Measurements from ENCODE around the gene FILIP1L.

FILIP1L gene

GRCh38 chr3:99891610-99892285 is 222.6 kb downstream of the FILIP1L start:
- DNase-seq (ENCODE audit: low read depth, low spot score), result no peak

GRCh38 chr3:99885851-99886250 is 228.4 kb downstream of the FILIP1L start:
- DNase-seq (ENCODE audit: low read depth, low spot score), result no peak
- no peak overlapping the region for H3K4me3 ChIP-seq (ENCODE audit: low read length)

More at GRCh38 chr3:99891610-99892285, 222.6 kb downstream of the FILIP1L start:
- H3K4me3 ChIP-seq (ENCODE audit: low read length), result no peak overlapping the region

GRCh38 chr3:99885085-99885484 is 229.2 kb downstream of the FILIP1L start:
- no peak overlapping the region for H3K4me3 ChIP-seq (ENCODE audit: low read length)

GRCh38 chr3:99884484-99884883 is 229.8 kb downstream of the FILIP1L start:
- no peak overlapping the region for H3K4me3 ChIP-seq (ENCODE audit: low read length)
- no peak for DNase-seq (ENCODE audit: low read depth, low spot score)

More at GRCh38 chr3:99885085-99885484, 229.2 kb downstream of the FILIP1L start:
- no peak for DNase-seq (ENCODE audit: low read depth, low spot score)

- DNase-seq (ENCODE audit: low read depth, low spot score), result no peak
- H3K4me3 ChIP-seq (ENCODE audit: low read length), result no peak overlapping the region
Measured at GRCh38 chr3:99883693-99884092, 230.6 kb downstream of the FILIP1L start.

GRCh38 chr3:99883138-99883461 is 231.2 kb downstream of the FILIP1L start:
- DNase-seq (ENCODE audit: low read depth, low spot score), result no peak
- no peak overlapping the region for H3K4me3 ChIP-seq (ENCODE audit: low read length)

- no peak for DNase-seq (ENCODE audit: low read depth, low spot score)
- no peak overlapping the region for H3K4me3 ChIP-seq (ENCODE audit: low read length)
Measured at GRCh38 chr3:99882436-99883137, 231.7 kb downstream of the FILIP1L start.

GRCh38 chr3:99881121-99881524 is 233.2 kb downstream of the FILIP1L start:
- H3K4me3 ChIP-seq (ENCODE audit: low read length), result no peak overlapping the region
- DNase-seq (ENCODE audit: low read depth, low spot score), result no peak

GRCh38 chr3:99879275-99879674 is 235.0 kb downstream of the FILIP1L start:
- no peak overlapping the region for H3K4me3 ChIP-seq (ENCODE audit: low read length)
- DNase-seq (ENCODE audit: low read depth, low spot score), result no peak

- no peak overlapping the region for H3K4me3 ChIP-seq (ENCODE audit: low read length)
Measured at GRCh38 chr3:99878005-99878404, 236.3 kb downstream of the FILIP1L start.

GRCh38 chr3:99877031-99877579 is 237.2 kb downstream of the FILIP1L start:
- no peak overlapping the region for H3K4me3 ChIP-seq (ENCODE audit: low read length)
- DNase-seq (ENCODE audit: low read depth, low spot score), result no peak

More at GRCh38 chr3:99878005-99878404, 236.3 kb downstream of the FILIP1L start:
- DNase-seq (ENCODE audit: low read depth, low spot score), result no peak

- no peak overlapping the region for H3K4me3 ChIP-seq (ENCODE audit: low read length)
- DNase-seq (ENCODE audit: low read depth, low spot score), result no peak
Measured at GRCh38 chr3:99875929-99876841, 238.1 kb downstream of the FILIP1L start.

GRCh38 chr3:99875581-99875928 is 238.7 kb downstream of the FILIP1L start:
- DNase-seq (ENCODE audit: low read depth, low spot score), result no peak
- no peak overlapping the region for H3K4me3 ChIP-seq (ENCODE audit: low read length)

GRCh38 chr3:99874237-99875002 is 239.9 kb downstream of the FILIP1L start:
- no peak overlapping the region for H3K4me3 ChIP-seq (ENCODE audit: low read length)
- no peak for DNase-seq (ENCODE audit: low read depth, low spot score)

- DNase-seq (ENCODE audit: low read depth, low spot score), result no peak
- H3K4me3 ChIP-seq (ENCODE audit: low read length), result no peak overlapping the region
Measured at GRCh38 chr3:99873269-99874102, 240.8 kb downstream of the FILIP1L start.

- no peak for DNase-seq (ENCODE audit: low read depth, low spot score)
- no peak overlapping the region for H3K4me3 ChIP-seq (ENCODE audit: low read length)
Measured at GRCh38 chr3:99872923-99873254, 241.4 kb downstream of the FILIP1L start.

- DNase-seq (ENCODE audit: low read depth, low spot score), result no peak
- no peak overlapping the region for H3K4me3 ChIP-seq (ENCODE audit: low read length)
Measured at GRCh38 chr3:99871231-99872045, 242.9 kb downstream of the FILIP1L start.
